ENCODE results near the gene SLC9B2. TPM values are rescaled to one million over a fixed set of nuclear protein-coding genes. Genes with fewer than 3 reads are reported as not detected.

Gene SLC9B2
- total RNA-seq, 1 experiment from 2014 or later: 7.3 TPM

DNA sequence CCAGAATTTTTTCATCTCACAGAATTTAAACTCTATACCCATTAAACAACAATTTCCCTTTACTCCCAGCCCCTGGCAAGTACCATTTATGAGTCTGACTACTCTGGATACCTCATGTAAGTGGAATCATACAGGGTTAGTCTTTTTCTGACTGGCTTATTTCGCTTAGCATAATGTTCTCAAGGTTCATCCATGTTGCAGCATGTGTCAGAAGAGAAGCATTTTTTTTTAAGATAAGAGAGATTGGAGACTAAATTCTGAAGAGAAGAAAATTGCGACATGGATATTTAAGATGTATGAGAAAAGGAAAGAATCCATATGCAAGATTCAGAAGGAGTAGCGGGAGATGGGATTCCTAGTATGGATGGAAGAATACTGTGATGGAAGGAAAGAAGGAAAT is 45.8 kb downstream of the SLC9B2 start:
- Mint-ChIP-seq H3K4me1 (no peaks in the 10 kb centered on the region), H3K4me3 (no peak overlapping the region), H3K36me3 (ENCODE audit: insufficient read depth in 1 of 3, low read depth in 3 of 3) (no peaks in the 10 kb centered on the region), H3K9me3 (no peaks in the 10 kb centered on the region), H3K27me3 (ENCODE audit: low read depth) (no peaks in the 10 kb centered on the region; the same call in 1 of the 2 replicates), H3K27ac (no peak overlapping the region)
- Histone ChIP-seq H3K27me3 (ENCODE audit: insufficient read depth, low read length) (no peaks in the 10 kb centered on the region), H4K8ac (replicated peaks; ENCODE audit: insufficient read length, low read depth, low read length) (no peak overlapping the region), H2BK20ac (ENCODE audit: low read depth, low read length, poor library complexity, severe bottlenecking) (no peak overlapping the region), H3K23me2 (ENCODE audit: insufficient read length, low read depth, low read length, poor library complexity, severe bottlenecking) (no peaks in the 10 kb centered on the region), H3K4ac (ENCODE audit: low read depth, low read length) (no peak overlapping the region), H3K27ac (ENCODE audit: insufficient read length, low read depth, low read length) (no peak overlapping the region), H2BK12ac (ENCODE audit: insufficient read length, low read depth, low read length) (no peak overlapping the region), H4K91ac (ENCODE audit: insufficient read length, low read depth, low read length) (no peak overlapping the region), H4K5ac (ENCODE audit: insufficient read length, low read depth, low read length) (no peak overlapping the region), H3K14ac (ENCODE audit: insufficient read depth, low read length) (no peak overlapping the region), H3T11ph (ENCODE audit: low read length) (no peak overlapping the region), H3K9ac (ENCODE audit: extremely low read depth, insufficient read length, low read length) (no peak overlapping the region), H4K20me1 (ENCODE audit: control insufficient read depth, insufficient read depth, insufficient read length) (no peaks in the 10 kb centered on the region), H3K4me2 (ENCODE audit: insufficient read depth, insufficient read length, low read length) (no peak overlapping the region), H3K4me1 (ENCODE audit: insufficient read depth, low read length) (no peaks in the 10 kb centered on the region), H3K9me3 (ENCODE audit: control insufficient read depth, low read depth, low read length) (no peaks in the 10 kb centered on the region), H2BK15ac (ENCODE audit: low read depth, low read length) (no peak overlapping the region), H3K79me2 (ENCODE audit: insufficient read depth, low read length) (no peaks in the 10 kb centered on the region), H3K23ac (ENCODE audit: insufficient read length, low read depth, low read length) (no peak overlapping the region), H2BK5ac (ENCODE audit: insufficient read length, low read length) (no peak overlapping the region), H3K79me1 (ENCODE audit: insufficient read depth, low read depth, low read length, poor library complexity, severe bottlenecking) (no peaks in the 10 kb centered on the region), H2AK5ac (ENCODE audit: insufficient read length, low read length) (no peak overlapping the region), H2AFZ (ENCODE audit: low read length) (no peak overlapping the region), H3K18ac (ENCODE audit: insufficient read length, low read depth, low read length) (no peak overlapping the region), H3K56ac (ENCODE audit: insufficient read length, low read depth, low read length) (no peak overlapping the region), H2BK120ac (ENCODE audit: low read depth, low read length, poor library complexity, severe bottlenecking) (no peak overlapping the region)
- TF ChIP-seq, protein P1, sequence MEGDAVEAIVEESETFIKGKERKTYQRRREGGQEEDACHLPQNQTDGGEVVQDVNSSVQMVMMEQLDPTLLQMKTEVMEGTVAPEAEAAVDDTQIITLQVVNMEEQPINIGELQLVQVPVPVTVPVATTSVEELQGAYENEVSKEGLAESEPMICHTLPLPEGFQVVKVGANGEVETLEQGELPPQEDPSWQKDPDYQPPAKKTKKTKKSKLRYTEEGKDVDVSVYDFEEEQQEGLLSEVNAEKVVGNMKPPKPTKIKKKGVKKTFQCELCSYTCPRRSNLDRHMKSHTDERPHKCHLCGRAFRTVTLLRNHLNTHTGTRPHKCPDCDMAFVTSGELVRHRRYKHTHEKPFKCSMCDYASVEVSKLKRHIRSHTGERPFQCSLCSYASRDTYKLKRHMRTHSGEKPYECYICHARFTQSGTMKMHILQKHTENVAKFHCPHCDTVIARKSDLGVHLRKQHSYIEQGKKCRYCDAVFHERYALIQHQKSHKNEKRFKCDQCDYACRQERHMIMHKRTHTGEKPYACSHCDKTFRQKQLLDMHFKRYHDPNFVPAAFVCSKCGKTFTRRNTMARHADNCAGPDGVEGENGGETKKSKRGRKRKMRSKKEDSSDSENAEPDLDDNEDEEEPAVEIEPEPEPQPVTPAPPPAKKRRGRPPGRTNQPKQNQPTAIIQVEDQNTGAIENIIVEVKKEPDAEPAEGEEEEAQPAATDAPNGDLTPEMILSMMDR (conservative IDR thresholded peaks at IDR 0.05): no peak
- no peak for DNase-seq
- WGBS (ENCODE audit: extremely low coverage, insufficient read length, low lambda C conversion rate): no CpG with 5 or more reads among the region's 3 CpGs
